OCI-LY1 (cell line): ENCODE results near the gene XKR7.

ENCODE experiments used
- CTCF ChIP-seq: fragments of 200-600 bp; sonication (generic), shearing (Covaris generic); IDR thresholded peaks from 2 replicates; pipeline ENCODE4 v1.5.1; 2017; ENCODE audit warnings: mild to moderate bottlenecking, antibody characterized with exemption, low read length, moderate library complexity, mixed read lengths
- EZH2 ChIP-seq: fragments of 200-600 bp; sonication (generic), shearing (Covaris generic); IDR thresholded peaks from 2 replicates; pipeline ENCODE4 v1.8.0; 2017; ENCODE audit warnings: borderline replicate concordance, mixed run types, mild to moderate bottlenecking, antibody characterized with exemption, low read length, moderate library complexity, mixed read lengths

GRCh38 chr20:31998246-31998645 is 30.3 kb downstream of the XKR7 start:
- TF ChIP-seq CTCF (no peak), EZH2 (no peak)
